Measurements from ENCODE around the gene RACGAP1.
A peak's percentile ranks its signal among the peaks of the same experiment; 100 is the strongest.
"Not testable (repeated sequence)": the region's sequence is repeated elsewhere in the genome, so short reads cannot be mapped to it uniquely, and the experiment has no call there.

RACGAP1 gene

DNA sequence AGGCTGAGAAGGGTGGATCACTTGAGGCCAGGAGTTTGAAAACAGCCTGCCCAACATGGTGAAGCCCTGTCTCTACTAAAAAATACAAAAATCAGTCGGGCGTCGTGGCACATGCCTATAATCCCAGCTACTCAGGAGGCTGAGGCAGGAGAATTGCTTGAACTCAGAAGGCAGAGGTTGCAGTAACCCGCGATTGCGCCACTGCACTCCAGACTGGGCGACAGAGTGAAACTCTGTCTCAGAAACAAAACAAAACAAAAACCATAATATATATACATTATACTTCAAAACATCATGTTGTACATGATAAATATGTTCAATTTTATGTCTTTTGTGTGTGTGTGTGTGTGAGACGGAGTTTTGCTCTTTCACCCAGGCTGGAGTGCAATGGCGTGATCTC lies 5.2 kb upstream of the RACGAP1 start:
- H3K27me3 ChIP-seq (ENCODE audit: control insufficient read depth in 1 of 2, insufficient read depth in 2 of 2, low read length in 2 of 2); H3K27ac ChIP-seq (ENCODE audit: low read depth, low read length); H3K4me1 ChIP-seq (ENCODE audit: control insufficient read depth in 1 of 2, insufficient read depth in 2 of 2, low read length in 2 of 2); H3K36me3 ChIP-seq (ENCODE audit: control insufficient read depth in 1 of 2, insufficient read depth in 2 of 2, low read length in 2 of 2); H3K4me3 ChIP-seq (ENCODE audit: low read depth in 1 of 2, low read length in 2 of 2); H3K9ac ChIP-seq (ENCODE audit: low read depth in 1 of 2, low read length in 2 of 2); H3K9me3 ChIP-seq (ENCODE audit: control insufficient read depth in 1 of 2, low read length in 2 of 2): not testable (repeated sequence)

DNA sequence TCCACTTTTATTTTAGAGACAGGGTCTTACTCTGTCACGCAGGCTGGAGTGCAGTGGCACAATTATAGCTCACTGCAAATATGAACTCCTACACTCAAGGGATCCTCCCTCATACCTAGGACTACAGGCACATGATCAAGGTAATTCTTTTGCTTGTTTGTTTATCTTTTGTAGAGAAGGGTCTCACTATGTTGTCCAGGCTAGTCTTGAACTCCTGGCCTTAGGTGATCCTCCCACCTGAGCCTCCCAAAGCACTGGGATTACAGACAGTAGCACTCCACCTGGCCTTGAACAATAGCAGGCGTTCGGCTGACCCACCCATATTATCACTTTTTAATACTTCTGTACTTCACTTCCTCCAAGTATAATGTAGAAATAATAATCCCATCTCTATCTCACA lies 1.4 kb upstream of the RACGAP1 start:
- no peaks in the 10 kb centered on the region for H3K27me3 ChIP-seq (ENCODE audit: control insufficient read depth in 1 of 2, insufficient read depth in 2 of 2, low read length in 2 of 2)
- no peak overlapping the region for H3K9ac ChIP-seq (ENCODE audit: low read depth in 1 of 2, low read length in 2 of 2)
- H3K4me3 ChIP-seq (ENCODE audit: low read depth in 1 of 2, low read length in 2 of 2), result no peak overlapping the region
- H3K36me3 ChIP-seq (ENCODE audit: control insufficient read depth in 1 of 2, insufficient read depth in 2 of 2, low read length in 2 of 2), result no peaks in the 10 kb centered on the region
- peaks cover 6 to 9% of the 10 kb centered on the region in 2 donors for H3K4me1 ChIP-seq (ENCODE audit: control insufficient read depth in 1 of 2, insufficient read depth in 2 of 2, low read length in 2 of 2)
- H3K27ac ChIP-seq (ENCODE audit: low read depth, low read length), result no peak overlapping the region
- no peaks in the 10 kb centered on the region for H3K9me3 ChIP-seq (ENCODE audit: control insufficient read depth in 1 of 2, low read length in 2 of 2)

DNA sequence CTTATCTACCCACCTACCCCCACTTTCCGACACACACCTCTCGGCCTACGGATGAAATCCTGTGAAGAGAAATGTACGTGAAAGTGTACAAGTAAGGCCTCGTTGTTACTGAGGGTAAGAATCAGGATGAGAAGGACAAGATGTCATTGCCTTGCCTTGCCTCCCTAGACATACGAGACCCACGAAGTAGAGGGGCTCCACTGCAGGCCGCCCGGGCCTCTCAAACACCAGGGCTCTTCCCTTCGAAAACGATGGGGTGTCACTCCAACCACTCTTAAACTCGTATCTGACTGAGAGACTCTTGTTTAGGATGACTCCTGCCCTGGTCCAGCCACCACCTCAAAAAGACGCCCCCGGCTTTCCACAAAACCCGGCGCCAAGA lies 498 bp downstream of the RACGAP1 start:
- Histone ChIP-seq H3K9me3 (ENCODE audit: control insufficient read depth in 1 of 2, low read length in 2 of 2) (no peaks in the 10 kb centered on the region), H3K27ac (ENCODE audit: low read depth, low read length) (no peak overlapping the region), H3K4me3 (ENCODE audit: low read depth in 1 of 2, low read length in 2 of 2) (peak overlapping the region; percentile 74 to 96), H3K4me1 (ENCODE audit: control insufficient read depth in 1 of 2, insufficient read depth in 2 of 2, low read length in 2 of 2) (peaks cover 6 to 9% of the 10 kb centered on the region in 2 donors), H3K36me3 (ENCODE audit: control insufficient read depth in 1 of 2, insufficient read depth in 2 of 2, low read length in 2 of 2) (no peaks in the 10 kb centered on the region), H3K9ac (ENCODE audit: low read depth in 1 of 2, low read length in 2 of 2) (peak overlapping the region; percentile 69 to 85), H3K27me3 (ENCODE audit: control insufficient read depth in 1 of 2, insufficient read depth in 2 of 2, low read length in 2 of 2) (no peaks in the 10 kb centered on the region)

DNA sequence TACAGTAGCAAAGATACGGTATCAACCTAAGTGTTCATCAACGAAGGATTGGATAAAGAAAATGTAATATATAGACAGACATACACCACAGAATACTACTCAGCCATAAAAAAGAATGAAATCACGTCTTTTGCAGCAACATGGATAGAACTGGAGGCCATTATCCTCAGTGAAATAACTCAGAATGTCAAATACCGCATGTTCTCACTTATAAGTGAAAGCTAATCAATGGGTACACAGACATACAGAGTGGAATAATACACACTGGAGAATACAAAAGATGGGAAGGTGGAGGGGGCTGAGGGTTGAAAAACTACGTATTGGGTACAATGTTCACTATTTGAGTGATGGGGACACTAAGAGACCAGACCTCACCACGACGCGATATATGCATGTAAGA lies 1.1 kb downstream of the RACGAP1 start:
- Histone ChIP-seq H3K9me3 (ENCODE audit: control insufficient read depth in 1 of 2, low read length in 2 of 2) (no peaks in the 10 kb centered on the region), H3K27me3 (ENCODE audit: control insufficient read depth in 1 of 2, insufficient read depth in 2 of 2, low read length in 2 of 2) (no peaks in the 10 kb centered on the region), H3K36me3 (ENCODE audit: control insufficient read depth in 1 of 2, insufficient read depth in 2 of 2, low read length in 2 of 2) (no peaks in the 10 kb centered on the region), H3K9ac (ENCODE audit: low read depth in 1 of 2, low read length in 2 of 2) (peak overlapping the region in 1 of 2 donors; percentile 85), H3K4me3 (ENCODE audit: low read depth in 1 of 2, low read length in 2 of 2) (peak overlapping the region; percentile 74 to 96), H3K4me1 (ENCODE audit: control insufficient read depth in 1 of 2, insufficient read depth in 2 of 2, low read length in 2 of 2) (peaks cover 6 to 9% of the 10 kb centered on the region in 2 donors), H3K27ac (ENCODE audit: low read depth, low read length) (no peak overlapping the region)

DNA sequence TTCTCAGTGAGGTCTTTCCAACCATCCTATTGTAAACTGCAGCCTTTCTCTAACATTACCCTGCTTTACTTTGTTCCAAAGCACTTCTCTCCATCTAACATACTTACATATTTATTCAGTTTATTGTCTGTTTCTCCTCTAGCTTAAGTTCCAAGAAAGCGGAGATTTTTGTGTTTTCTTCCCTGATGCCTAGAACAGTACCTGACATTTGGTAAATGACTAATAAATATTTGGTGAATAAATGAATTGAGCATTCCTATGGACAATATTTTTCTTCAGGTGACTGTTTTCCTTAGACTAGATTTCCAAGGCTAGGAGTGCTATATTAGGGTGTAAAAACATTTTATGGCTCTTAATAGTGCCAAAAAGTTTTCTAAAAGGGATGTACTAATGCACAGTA lies 2.4 kb downstream of the RACGAP1 start:
- H3K27me3 ChIP-seq (ENCODE audit: control insufficient read depth in 1 of 2, insufficient read depth in 2 of 2, low read length in 2 of 2), result no peaks in the 10 kb centered on the region
- no peaks in the 10 kb centered on the region for H3K9me3 ChIP-seq (ENCODE audit: control insufficient read depth in 1 of 2, low read length in 2 of 2)
- no peak overlapping the region for H3K9ac ChIP-seq (ENCODE audit: low read depth in 1 of 2, low read length in 2 of 2)
- no peak overlapping the region for H3K4me3 ChIP-seq (ENCODE audit: low read depth in 1 of 2, low read length in 2 of 2)
- no peak overlapping the region for H3K27ac ChIP-seq (ENCODE audit: low read depth, low read length)
- no peaks in the 10 kb centered on the region for H3K36me3 ChIP-seq (ENCODE audit: control insufficient read depth in 1 of 2, insufficient read depth in 2 of 2, low read length in 2 of 2)
- H3K4me1 ChIP-seq (ENCODE audit: control insufficient read depth in 1 of 2, insufficient read depth in 2 of 2, low read length in 2 of 2), result peaks cover 6 to 9% of the 10 kb centered on the region in 2 donors

DNA sequence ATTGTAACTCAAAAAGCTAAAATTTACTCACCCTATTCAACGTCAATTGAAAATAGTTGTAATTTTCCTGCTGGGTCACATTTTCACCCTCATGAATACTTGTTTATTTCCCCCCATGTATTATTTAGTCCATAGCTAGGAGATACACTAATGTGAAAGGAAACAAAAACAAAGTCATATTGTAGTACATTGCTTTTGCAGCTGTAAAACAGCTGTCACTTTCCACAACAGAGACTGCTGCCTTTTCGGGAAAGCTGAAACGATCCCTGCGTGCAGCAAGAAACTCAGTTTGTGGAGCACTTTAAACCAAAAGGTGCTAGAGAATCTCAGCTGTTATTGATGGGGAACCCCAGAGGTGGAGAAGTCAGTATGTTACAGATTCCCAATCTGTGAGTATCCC lies 4.3 kb downstream of the RACGAP1 start:
- no peaks in the 10 kb centered on the region for H3K9me3 ChIP-seq (ENCODE audit: control insufficient read depth in 1 of 2, low read length in 2 of 2)
- no peak overlapping the region for H3K27ac ChIP-seq (ENCODE audit: low read depth, low read length)
- H3K36me3 ChIP-seq (ENCODE audit: control insufficient read depth in 1 of 2, insufficient read depth in 2 of 2, low read length in 2 of 2), result no peaks in the 10 kb centered on the region
- H3K27me3 ChIP-seq (ENCODE audit: control insufficient read depth in 1 of 2, insufficient read depth in 2 of 2, low read length in 2 of 2), result no peaks in the 10 kb centered on the region
- no peak overlapping the region for H3K4me3 ChIP-seq (ENCODE audit: low read depth in 1 of 2, low read length in 2 of 2)
- no peak overlapping the region for H3K9ac ChIP-seq (ENCODE audit: low read depth in 1 of 2, low read length in 2 of 2)
- H3K4me1 ChIP-seq (ENCODE audit: control insufficient read depth in 1 of 2, insufficient read depth in 2 of 2, low read length in 2 of 2), result peaks cover 9 to 10% of the 10 kb centered on the region in 2 donors

DNA sequence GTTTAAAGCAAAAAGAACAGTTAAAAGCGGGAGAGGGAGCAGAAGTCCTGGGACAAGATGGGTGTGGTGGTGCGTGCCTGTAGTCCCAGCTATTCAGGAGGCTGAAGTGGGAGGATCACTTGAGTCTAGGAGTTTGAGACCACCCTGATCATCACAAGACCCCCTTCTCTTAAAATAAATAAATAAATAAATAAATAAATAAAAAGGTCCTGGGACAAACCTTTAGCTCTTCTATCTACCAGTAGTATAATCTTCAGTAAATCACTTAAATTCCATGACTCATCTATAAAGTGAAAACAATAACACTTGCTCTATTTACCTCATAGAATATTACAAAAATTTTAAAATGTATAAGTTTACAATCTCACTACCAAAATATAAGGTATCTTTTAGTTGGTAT lies 5.8 kb downstream of the RACGAP1 start:
- no peak overlapping the region for H3K9ac ChIP-seq (ENCODE audit: low read depth in 1 of 2, low read length in 2 of 2)
- no peaks in the 10 kb centered on the region for H3K36me3 ChIP-seq (ENCODE audit: control insufficient read depth in 1 of 2, insufficient read depth in 2 of 2, low read length in 2 of 2)
- H3K9me3 ChIP-seq (ENCODE audit: control insufficient read depth in 1 of 2, low read length in 2 of 2), result no peaks in the 10 kb centered on the region
- no peaks in the 10 kb centered on the region for H3K27me3 ChIP-seq (ENCODE audit: control insufficient read depth in 1 of 2, insufficient read depth in 2 of 2, low read length in 2 of 2)
- H3K4me1 ChIP-seq (ENCODE audit: control insufficient read depth in 1 of 2, insufficient read depth in 2 of 2, low read length in 2 of 2), result peaks cover 5 to 6% of the 10 kb centered on the region in 2 donors
- no peak overlapping the region for H3K4me3 ChIP-seq (ENCODE audit: low read depth in 1 of 2, low read length in 2 of 2)
- H3K27ac ChIP-seq (ENCODE audit: low read depth, low read length), result no peak overlapping the region

DNA sequence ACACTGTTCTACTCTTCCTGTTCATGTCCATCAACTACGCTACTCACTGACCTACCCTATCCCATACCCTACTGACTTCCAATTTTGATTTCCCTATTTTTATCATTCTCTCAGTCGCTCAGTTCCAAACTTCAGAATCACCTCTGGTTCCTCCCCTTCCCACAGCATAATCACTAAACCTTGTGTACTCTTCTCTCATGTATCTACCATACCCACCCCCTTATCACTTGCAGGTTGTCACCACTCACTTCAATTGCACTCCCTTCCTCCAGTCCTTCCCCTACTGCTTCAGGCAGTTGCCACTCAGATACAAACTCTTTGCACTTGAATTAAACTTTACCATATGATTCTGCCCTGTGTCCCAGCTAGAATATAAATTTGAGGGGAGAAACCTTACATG lies 6.3 kb downstream of the RACGAP1 start:
- no peak overlapping the region for H3K4me3 ChIP-seq (ENCODE audit: low read depth in 1 of 2, low read length in 2 of 2)
- H3K27ac ChIP-seq (ENCODE audit: low read depth, low read length), result no peak overlapping the region

DNA sequence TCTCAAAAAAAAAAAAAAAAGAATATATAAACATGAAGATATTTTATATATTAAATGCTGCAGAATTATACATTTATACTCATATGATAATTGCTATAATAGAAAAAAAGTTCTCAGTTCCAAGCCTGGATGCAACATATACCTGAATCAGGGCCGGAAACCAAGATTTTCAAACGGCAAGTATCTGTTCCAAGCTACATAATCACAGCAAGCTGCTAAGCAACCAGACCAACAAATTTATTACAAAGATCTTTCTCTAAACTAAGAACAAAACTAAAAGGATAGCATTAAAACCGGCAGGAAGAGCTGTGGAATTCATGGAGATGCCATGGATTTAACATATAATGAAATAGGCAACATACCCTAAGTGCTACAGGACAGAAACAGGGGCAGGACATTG lies 7.1 kb downstream of the RACGAP1 start:
- H3K4me1 ChIP-seq (ENCODE audit: control insufficient read depth in 1 of 2, insufficient read depth in 2 of 2, low read length in 2 of 2), result peaks cover 0 to 4% of the 10 kb centered on the region in 2 donors
- H3K36me3 ChIP-seq (ENCODE audit: control insufficient read depth in 1 of 2, insufficient read depth in 2 of 2, low read length in 2 of 2), result peaks cover 0 to 6% of the 10 kb centered on the region in 2 donors
- no peak overlapping the region for H3K9ac ChIP-seq (ENCODE audit: low read depth in 1 of 2, low read length in 2 of 2)
- no peaks in the 10 kb centered on the region for H3K27me3 ChIP-seq (ENCODE audit: control insufficient read depth in 1 of 2, insufficient read depth in 2 of 2, low read length in 2 of 2)
- H3K4me3 ChIP-seq (ENCODE audit: low read depth in 1 of 2, low read length in 2 of 2), result no peak overlapping the region
- no peaks in the 10 kb centered on the region for H3K9me3 ChIP-seq (ENCODE audit: control insufficient read depth in 1 of 2, low read length in 2 of 2)
- no peak overlapping the region for H3K27ac ChIP-seq (ENCODE audit: low read depth, low read length)

More for the DNA sequence above, 6.3 kb downstream of the RACGAP1 start:
- no peaks in the 10 kb centered on the region for H3K36me3 ChIP-seq (ENCODE audit: control insufficient read depth in 1 of 2, insufficient read depth in 2 of 2, low read length in 2 of 2)
- H3K9ac ChIP-seq (ENCODE audit: low read depth in 1 of 2, low read length in 2 of 2), result no peak overlapping the region
- no peaks in the 10 kb centered on the region for H3K9me3 ChIP-seq (ENCODE audit: control insufficient read depth in 1 of 2, low read length in 2 of 2)
- H3K4me1 ChIP-seq (ENCODE audit: control insufficient read depth in 1 of 2, insufficient read depth in 2 of 2, low read length in 2 of 2), result peaks cover 0 to 4% of the 10 kb centered on the region in 2 donors
- H3K27me3 ChIP-seq (ENCODE audit: control insufficient read depth in 1 of 2, insufficient read depth in 2 of 2, low read length in 2 of 2), result no peaks in the 10 kb centered on the region

DNA sequence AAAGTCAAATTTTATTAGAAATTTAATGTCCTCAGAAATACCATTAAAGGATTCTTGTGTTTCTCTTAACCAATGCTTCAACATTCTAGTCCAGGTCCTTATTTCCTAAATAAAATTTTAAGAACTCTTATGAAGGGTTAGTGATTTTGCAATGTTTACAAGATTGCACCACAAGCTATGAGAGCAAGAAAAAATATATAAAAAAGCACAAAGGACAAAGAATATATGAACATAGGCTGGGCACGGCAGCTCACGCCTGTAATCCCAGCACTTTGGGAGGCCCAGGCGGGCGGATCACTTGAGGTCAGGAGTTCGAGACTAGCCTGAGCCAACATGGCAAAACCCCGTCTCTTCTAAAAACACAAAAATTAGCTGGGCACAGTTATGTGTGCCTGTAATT lies 7.7 kb downstream of the RACGAP1 start:
- Histone ChIP-seq H3K9ac (ENCODE audit: low read depth in 1 of 2, low read length in 2 of 2) (no peak overlapping the region), H3K27ac (ENCODE audit: low read depth, low read length) (peak overlapping the region; percentile 44), H3K4me1 (ENCODE audit: control insufficient read depth in 1 of 2, insufficient read depth in 2 of 2, low read length in 2 of 2) (peaks cover 0 to 4% of the 10 kb centered on the region in 2 donors), H3K36me3 (ENCODE audit: control insufficient read depth in 1 of 2, insufficient read depth in 2 of 2, low read length in 2 of 2) (peaks cover 0 to 6% of the 10 kb centered on the region in 2 donors), H3K27me3 (ENCODE audit: control insufficient read depth in 1 of 2, insufficient read depth in 2 of 2, low read length in 2 of 2) (no peaks in the 10 kb centered on the region), H3K9me3 (ENCODE audit: control insufficient read depth in 1 of 2, low read length in 2 of 2) (no peaks in the 10 kb centered on the region), H3K4me3 (ENCODE audit: low read depth in 1 of 2, low read length in 2 of 2) (no peak overlapping the region)

Measured in duodenal mucosa (tissue), 2 donors.